Upper lobe of left lung (tissue), 6 donors: ENCODE results near the gene WDR48. TPM values are rescaled to one million over a fixed set of nuclear protein-coding genes. Genes with fewer than 3 reads are reported as not detected.
A peak's percentile ranks its signal among the peaks of the same experiment; 100 is the strongest.

Source experiments
- ATAC-seq, 2 donors: fragments of 200-7000 bp; cut with Tn5 transposase; one replicate each; pipeline ENCODE4 v1.9.1; 2022; ENCODE audit warnings: mild to moderate bottlenecking in 2 of 2, moderate library complexity in 2 of 2; ENCODE audit not compliant: low FRiP score in 2 of 2
- DNase-seq, 2 donors: peaks; one replicate each; pipeline ENCODE4 v3.0.0-alpha.2; 2019 to 2020
- H3K27ac ChIP-seq, 4 donors: fragments of 200-600 bp; sonication (generic); one replicate each; pipeline ENCODE4 v1.5.1; 2016 to 2019
- H3K27me3 ChIP-seq, 4 donors: fragments of 200-600 bp; sonication (generic); one replicate each; pipeline ENCODE4 v1.5.1; 2017 to 2019
- H3K36me3 ChIP-seq, 4 donors: fragments of 200-600 bp; sonication (generic); one replicate each; pipeline ENCODE4 v1.5.1; 2016 to 2019
- H3K4me1 ChIP-seq, 4 donors: fragments of 200-600 bp; sonication (generic); one replicate each; pipeline ENCODE4 v1.5.1; 2018 to 2019
- H3K4me3 ChIP-seq, 4 donors: fragments of 200-600 bp; sonication (generic); one replicate each; pipeline ENCODE4 v1.5.1; 2017 to 2019; ENCODE audit warnings: mild to moderate bottlenecking in 2 of 4, moderate library complexity in 1 of 4
- H3K9me3 ChIP-seq, 4 donors: fragments of 200-600 bp; sonication (generic); one replicate each; pipeline ENCODE4 v1.5.1; 2018 to 2019
- EP300 ChIP-seq, 4 donors: sonication (generic); formaldehyde crosslinking; IDR thresholded peaks; one replicate each; pipeline ENCODE4 v1.5.1; 2017; ENCODE audit warnings: antibody characterized with exemption in 4 of 4, control low read depth in 2 of 4
- POLR2A ChIP-seq, 4 donors: fragments of 450-650 bp; IDR thresholded peaks; one replicate each; pipeline ENCODE4 v1.5.1; 2016 to 2017; ENCODE audit warnings: antibody characterized with exemption in 4 of 4, mild to moderate bottlenecking in 2 of 4
- POLR2AphosphoS5 ChIP-seq, 2 donors: sonication (generic); formaldehyde crosslinking; IDR thresholded peaks; one replicate each; pipeline ENCODE4 v1.5.1; 2017; ENCODE audit warnings: antibody characterized with exemption in 2 of 2
- WGBS, 2 donors: methylation state at CpG; one replicate each; pipeline ENCODE4 v1.1.5; 2017 to 2018; 5-methylcytosine and 5-hydroxymethylcytosine counted together
- total RNA-seq, 6 donors: library from RNA; depleted of rRNA in 4 of 6; stranded (reverse); fragments of >200 nt in 4 of 6; gene quantifications; one replicate each; pipeline versions ENCODE4 v1.1.0 to v1.2.1, GENCODE V29; 2016 to 2021
- TF ChIP-seq, protein P1 (sequence below), 6 experiments: fragments of 450-650 bp in 4 of 6; fragments of 200-600 bp in 2 of 6; sonication (generic) in 2 of 6; IDR thresholded peaks; one replicate each; pipeline ENCODE4 v1.5.1; 2016 to 2019; ENCODE audit warnings: antibody characterized with exemption in 6 of 6
- donor health status: DM: no; HTN: no; CAD: no; lungs with moderate emphysema.
- donor health status: DM: no; HTN: yes; CAD: no; lungs with severe emphysema.

The WDR48 gene
- total RNA-seq, 6 donors from 2014 or later: 9.7 to 30.2 (median 25.5) TPM

DNA sequence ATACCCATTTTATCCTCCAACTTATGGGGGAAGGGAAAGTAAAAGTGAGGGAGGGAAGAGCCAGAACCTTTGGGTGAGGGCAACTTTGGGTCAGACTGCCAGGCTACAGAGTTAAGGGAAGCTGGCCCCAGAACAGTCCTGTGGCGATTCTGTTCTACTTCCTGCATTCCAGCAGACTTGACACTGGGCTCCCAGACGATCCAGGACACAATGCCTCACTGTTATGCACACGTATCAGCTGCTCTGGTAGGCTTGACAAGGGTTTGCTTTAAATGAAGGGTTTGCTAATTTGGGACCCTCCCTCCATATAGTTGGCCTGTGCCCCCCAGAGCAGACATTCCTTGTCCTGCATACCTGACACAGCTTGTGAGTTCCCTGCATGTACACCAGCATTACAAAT, 45.0 kb downstream of the WDR48 start:
- H3K4me1 ChIP-seq: peaks cover 0 to 8% (median 3%) of the 10 kb centered on the region in 4 donors
- H3K27ac ChIP-seq: peak overlapping the region in 2 of 4 donors; percentile 6 to 44
- H3K4me3 ChIP-seq: no peak overlapping the region
- peaks cover 25 to 96% (median 61%) of the 10 kb centered on the region in 4 donors for H3K36me3 ChIP-seq
- no peaks in the 10 kb centered on the region for H3K9me3 ChIP-seq
- ATAC-seq (no peak), DNase-seq (no peak)
- TF ChIP-seq, protein P1, sequence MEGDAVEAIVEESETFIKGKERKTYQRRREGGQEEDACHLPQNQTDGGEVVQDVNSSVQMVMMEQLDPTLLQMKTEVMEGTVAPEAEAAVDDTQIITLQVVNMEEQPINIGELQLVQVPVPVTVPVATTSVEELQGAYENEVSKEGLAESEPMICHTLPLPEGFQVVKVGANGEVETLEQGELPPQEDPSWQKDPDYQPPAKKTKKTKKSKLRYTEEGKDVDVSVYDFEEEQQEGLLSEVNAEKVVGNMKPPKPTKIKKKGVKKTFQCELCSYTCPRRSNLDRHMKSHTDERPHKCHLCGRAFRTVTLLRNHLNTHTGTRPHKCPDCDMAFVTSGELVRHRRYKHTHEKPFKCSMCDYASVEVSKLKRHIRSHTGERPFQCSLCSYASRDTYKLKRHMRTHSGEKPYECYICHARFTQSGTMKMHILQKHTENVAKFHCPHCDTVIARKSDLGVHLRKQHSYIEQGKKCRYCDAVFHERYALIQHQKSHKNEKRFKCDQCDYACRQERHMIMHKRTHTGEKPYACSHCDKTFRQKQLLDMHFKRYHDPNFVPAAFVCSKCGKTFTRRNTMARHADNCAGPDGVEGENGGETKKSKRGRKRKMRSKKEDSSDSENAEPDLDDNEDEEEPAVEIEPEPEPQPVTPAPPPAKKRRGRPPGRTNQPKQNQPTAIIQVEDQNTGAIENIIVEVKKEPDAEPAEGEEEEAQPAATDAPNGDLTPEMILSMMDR (IDR thresholded peaks at IDR 0.05): no peak
- TF ChIP-seq POLR2AphosphoS5 (IDR thresholded peaks at IDR 0.05): no peak
- no peak for TF ChIP-seq POLR2A (IDR thresholded peaks at IDR 0.05)
- TF ChIP-seq EP300 (IDR thresholded peaks at IDR 0.05): no peak
- WGBS, 2 donors: 17 to 49% methylated on average over 1 to 3 of the region's 3 CpGs
- no peaks in the 10 kb centered on the region for H3K27me3 ChIP-seq

DNA sequence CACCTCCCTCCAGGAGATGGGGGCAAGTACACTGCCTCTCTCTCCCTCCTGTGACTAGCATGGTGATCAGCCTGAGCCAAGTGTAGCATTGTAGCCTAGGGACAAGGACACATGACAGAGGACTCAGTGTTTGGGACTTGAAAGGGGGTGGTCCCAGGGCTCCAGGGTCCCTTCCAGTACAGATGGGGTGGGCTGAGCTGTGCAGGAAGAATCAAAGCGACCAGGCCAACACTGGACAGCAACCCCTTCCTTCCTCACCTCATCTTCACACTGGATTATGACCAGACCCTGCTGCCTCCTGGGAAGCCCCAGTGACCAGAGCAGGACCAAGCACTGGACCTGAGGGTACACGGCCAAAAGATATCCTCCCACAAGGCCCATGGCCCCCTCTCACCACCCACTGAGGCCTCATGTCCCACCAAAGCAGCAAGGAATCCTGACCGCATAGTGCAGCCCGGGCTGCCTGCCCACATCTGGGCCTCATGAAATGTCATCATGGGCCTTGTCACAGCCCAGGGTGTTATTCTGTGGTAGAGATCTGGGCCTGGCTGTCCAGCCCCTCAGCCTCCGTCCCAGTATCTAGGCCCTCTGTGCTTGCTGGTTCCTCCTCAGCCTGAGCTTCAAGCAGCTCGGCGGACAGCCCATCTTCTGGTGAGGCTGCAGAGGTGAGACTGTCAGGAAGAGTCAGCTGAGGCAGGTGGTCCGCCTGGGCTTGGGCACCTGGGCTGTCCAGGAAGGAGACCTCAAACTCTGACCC, 46.1 kb downstream of the WDR48 start:
- no peak for DNase-seq
- 91 to 94% methylated on average over 5 to 7 of the region's 8 CpGs for WGBS, 2 donors
- Histone ChIP-seq H3K4me3 (no peak overlapping the region), H3K27me3 (no peaks in the 10 kb centered on the region), H3K9me3 (no peaks in the 10 kb centered on the region), H3K27ac (no peak overlapping the region), H3K4me1 (peaks cover 5 to 9% (median 6%) of the 10 kb centered on the region in 4 donors), H3K36me3 (peaks cover 25 to 92% (median 58%) of the 10 kb centered on the region in 4 donors)
- TF ChIP-seq POLR2AphosphoS5 (IDR thresholded peaks at IDR 0.05) (no peak), POLR2A (IDR thresholded peaks at IDR 0.05) (no peak), EP300 (IDR thresholded peaks at IDR 0.05) (no peak)
- TF ChIP-seq, protein P1 (IDR thresholded peaks at IDR 0.05): no peak
- no peak for ATAC-seq

DNA sequence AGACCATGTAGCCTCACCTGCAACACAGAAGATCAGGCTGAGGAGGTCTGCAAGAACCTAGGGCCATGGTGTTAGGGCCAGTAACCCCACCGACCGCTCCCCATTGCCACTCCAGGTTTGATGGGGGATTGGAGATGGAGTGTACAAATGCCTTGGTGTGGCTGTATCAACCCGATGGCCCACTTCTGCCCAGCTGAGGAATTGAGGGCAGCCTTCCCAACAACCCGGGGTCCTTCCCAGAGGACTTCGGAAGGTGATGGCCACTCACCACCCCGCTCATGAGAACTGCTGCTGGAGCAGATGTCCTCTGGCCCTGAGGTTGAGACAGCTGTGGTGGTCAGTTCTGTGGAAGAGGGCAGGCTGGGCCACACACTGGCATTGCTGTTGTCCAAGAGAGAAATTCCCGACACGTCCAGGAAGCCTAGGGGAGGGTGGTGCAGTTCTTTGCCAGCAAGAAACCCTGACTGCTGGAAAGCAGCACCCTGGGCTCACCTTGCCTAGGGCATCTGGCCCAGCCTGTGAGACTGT, 46.7 kb downstream of the WDR48 start:
- no peak overlapping the region for H3K4me3 ChIP-seq
- no peak overlapping the region for H3K27ac ChIP-seq
- H3K36me3 ChIP-seq: peaks cover 25 to 86% (median 58%) of the 10 kb centered on the region in 4 donors
- H3K4me1 ChIP-seq: peaks cover 6 to 13% (median 11%) of the 10 kb centered on the region in 4 donors
- no peaks in the 10 kb centered on the region for H3K9me3 ChIP-seq
- no peaks in the 10 kb centered on the region for H3K27me3 ChIP-seq
- ATAC-seq: no peak
- WGBS, 2 donors: 91 to 96% methylated on average over 5 to 8 of the region's 8 CpGs
- TF ChIP-seq, protein P1 (IDR thresholded peaks at IDR 0.05): no peak
- no peak for DNase-seq

DNA sequence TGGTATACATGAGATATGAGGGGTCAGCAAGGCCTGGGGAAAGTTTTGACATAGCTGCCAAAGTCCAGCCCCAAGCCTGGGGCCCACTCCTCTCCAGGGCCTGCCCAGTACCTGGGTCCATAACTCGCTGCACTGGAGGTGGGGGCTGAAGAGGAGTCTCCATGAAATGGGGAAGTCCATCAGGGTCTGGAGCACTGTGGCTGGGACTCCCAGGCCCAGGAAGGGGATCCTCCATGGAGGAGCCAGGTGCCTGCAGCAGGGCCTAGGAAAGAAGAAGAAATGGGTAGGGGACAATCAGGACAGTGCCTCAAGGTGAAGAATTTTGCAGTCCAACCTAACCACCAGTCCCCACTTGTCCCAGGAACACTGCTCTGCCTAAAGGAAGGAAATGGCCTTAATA, 47.4 kb downstream of the WDR48 start:
- no peak for DNase-seq
- H3K4me3 ChIP-seq: no peak overlapping the region
- no peaks in the 10 kb centered on the region for H3K27me3 ChIP-seq
- H3K27ac ChIP-seq: peak overlapping the region in 1 of 4 donors; percentile 30
- no peaks in the 10 kb centered on the region for H3K9me3 ChIP-seq
- ATAC-seq: no peak
- 87 to 100% methylated on average over 1 of the region's 1 CpG for WGBS, 2 donors
- TF ChIP-seq POLR2AphosphoS5 (IDR thresholded peaks at IDR 0.05) (no peak), POLR2A (IDR thresholded peaks at IDR 0.05) (no peak), EP300 (IDR thresholded peaks at IDR 0.05) (no peak)
- TF ChIP-seq, protein P1 (IDR thresholded peaks at IDR 0.05): no peak
- peaks cover 25 to 80% (median 56%) of the 10 kb centered on the region in 4 donors for H3K36me3 ChIP-seq
- H3K4me1 ChIP-seq: peaks cover 12 to 20% (median 18%) of the 10 kb centered on the region in 4 donors
